ENCODE results near the gene PCDH19.

DNA sequence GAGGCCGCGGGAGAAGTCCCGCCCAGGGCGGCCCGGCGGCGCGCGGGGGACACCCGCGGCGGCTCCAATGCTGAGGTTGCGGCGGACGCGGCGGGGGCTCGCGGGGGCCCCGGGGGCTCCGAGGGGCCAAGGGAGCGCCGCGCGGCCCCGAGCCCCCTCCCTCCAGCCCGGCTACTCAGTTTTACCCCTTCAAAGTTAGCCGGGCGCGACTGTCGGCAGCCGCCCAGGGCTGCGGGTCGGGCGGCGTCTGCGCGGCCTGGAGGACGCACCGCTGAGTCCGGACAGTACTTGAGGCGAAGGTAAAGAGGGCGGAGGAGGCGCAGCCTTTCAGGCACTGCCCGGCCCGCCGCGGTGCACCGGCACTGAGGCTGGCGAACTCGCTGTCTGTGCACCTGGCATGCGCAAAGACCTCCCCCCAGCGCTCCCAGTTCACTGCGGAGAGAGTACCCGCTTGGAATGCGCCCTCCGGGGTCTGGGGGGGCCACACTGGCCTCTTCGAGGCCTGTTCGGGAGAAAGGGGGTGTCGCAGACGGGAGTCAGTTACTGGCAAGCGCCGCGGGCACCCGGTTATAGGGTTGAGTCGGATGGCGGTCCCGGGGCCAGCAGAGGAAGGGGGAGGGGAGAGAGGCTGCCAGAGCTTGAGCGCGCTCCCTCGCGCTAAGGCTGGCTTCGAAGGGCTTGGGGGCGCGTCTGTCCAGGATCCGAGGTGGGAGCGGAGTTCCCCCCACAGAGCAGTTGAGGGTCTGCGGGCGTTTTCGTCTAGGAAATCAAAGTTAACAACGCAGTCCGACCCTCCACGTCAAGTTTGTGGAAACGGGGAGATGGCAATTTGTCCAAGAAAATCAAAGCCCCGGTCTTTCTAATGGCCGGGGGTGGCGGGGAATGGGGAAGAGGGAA, 1.1 kb downstream of the PCDH19 start:
- TF ChIP-seq ASH2L (IDR thresholded peaks at IDR 0.05; ENCODE audit: borderline replicate concordance, low read depth) (no peak), CHD1 (IDR thresholded peaks at IDR 0.05; ENCODE audit: low read depth, low read length) (no peak), NR2C2 (IDR thresholded peaks at IDR 0.05; ENCODE audit: borderline replicate concordance, control insufficient read depth, insufficient read length, low read depth) (no peak), POLR2A (IDR thresholded peaks at IDR 0.05; ENCODE audit: low read depth, low read length) (no peak)

All from GM12878 (cell line).